NB4 (cell line): ENCODE results near the gene MIEN1.

Experiments used
- CTCF ChIP-seq: IDR thresholded peaks from one replicate; pipeline ENCODE4 v1.5.1; 2012; ENCODE audit warnings: low read depth, low read length
- POLR2A ChIP-seq: IDR thresholded peaks from 2 replicates; pipeline ENCODE4 v1.6.1; 2011; ENCODE audit warnings: mild to moderate bottlenecking; ENCODE audit not compliant: insufficient read length; ENCODE audit errors: extremely low read depth
- TF ChIP-seq, protein P1 (sequence below): IDR thresholded peaks from 2 replicates; pipeline ENCODE4 v1.6.1; 2011; ENCODE audit warnings: low read depth, low read length

- no peak for TF ChIP-seq CTCF
- no peak for TF ChIP-seq POLR2A
- TF ChIP-seq, protein P1, sequence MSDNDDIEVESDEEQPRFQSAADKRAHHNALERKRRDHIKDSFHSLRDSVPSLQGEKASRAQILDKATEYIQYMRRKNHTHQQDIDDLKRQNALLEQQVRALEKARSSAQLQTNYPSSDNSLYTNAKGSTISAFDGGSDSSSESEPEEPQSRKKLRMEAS, result no peak
These were observed 45.8 kb downstream of the MIEN1 start for GRCh38 chr17:39684369-39685192.
